Right kidney (tissue), 1 donor: ENCODE data around the gene SH2D4B.

Experiments
- DNase-seq: peaks from one replicate; pipeline ENCODE4 v3.0.0-alpha.2; 2016

The SH2D4B gene

GRCh38 chr10:80693565-80693964, 155.9 kb downstream of the SH2D4B start:
- no peak for DNase-seq

- no peak for DNase-seq
These were observed 157.2 kb downstream of the SH2D4B start for GRCh38 chr10:80694930-80695329.
